A673 (cell line): ENCODE data around the gene ETF1.

Experiments used
- CTCF ChIP-seq: fragments of 300-800, 200-600 bp; sonication (generic); conservative IDR thresholded peaks from 2 replicates; pipeline ENCODE4 v1.5.1; 2017; ENCODE audit warnings: low read depth, mild to moderate bottlenecking, antibody characterized with exemption, low read length, moderate library complexity, mixed read lengths
- EZH2 ChIP-seq: fragments of 200-600 bp; sonication (generic); IDR thresholded peaks from 2 replicates; pipeline ENCODE4 v1.6.1; 2017; ENCODE audit warnings: borderline replicate concordance, low read depth, mild to moderate bottlenecking, mixed read lengths, antibody characterized with exemption, low read length; ENCODE audit not compliant: poor library complexity, severe bottlenecking

- TF ChIP-seq CTCF: no peak
- no peak for TF ChIP-seq EZH2
Measured at GRCh38 chr5:138520971-138521370, 22.1 kb downstream of the ETF1 start.
